GDM1 (cell line): Measurements from ENCODE around the gene CPNE5.
A peak's percentile ranks its signal among the peaks of the same experiment; 100 is the strongest.

Experiments used
- DNase-seq: peaks from one replicate; lab custom pipeline; 2025; lab: John Stamatoyannopoulos, UW

The CPNE5 gene

GRCh38 chr6:36838896-36839748 lies at the start of gene CPNE5:
TSS of gene CPNE5 (minus strand) at chr6:36839444. CDS start at chr6:36839377, 67 bp downstream.
- no peak for DNase-seq

- DNase-seq, result no peak
These were observed 48.9 kb upstream of the CPNE5 start for GRCh38 chr6:36888115-36888643.

DNA sequence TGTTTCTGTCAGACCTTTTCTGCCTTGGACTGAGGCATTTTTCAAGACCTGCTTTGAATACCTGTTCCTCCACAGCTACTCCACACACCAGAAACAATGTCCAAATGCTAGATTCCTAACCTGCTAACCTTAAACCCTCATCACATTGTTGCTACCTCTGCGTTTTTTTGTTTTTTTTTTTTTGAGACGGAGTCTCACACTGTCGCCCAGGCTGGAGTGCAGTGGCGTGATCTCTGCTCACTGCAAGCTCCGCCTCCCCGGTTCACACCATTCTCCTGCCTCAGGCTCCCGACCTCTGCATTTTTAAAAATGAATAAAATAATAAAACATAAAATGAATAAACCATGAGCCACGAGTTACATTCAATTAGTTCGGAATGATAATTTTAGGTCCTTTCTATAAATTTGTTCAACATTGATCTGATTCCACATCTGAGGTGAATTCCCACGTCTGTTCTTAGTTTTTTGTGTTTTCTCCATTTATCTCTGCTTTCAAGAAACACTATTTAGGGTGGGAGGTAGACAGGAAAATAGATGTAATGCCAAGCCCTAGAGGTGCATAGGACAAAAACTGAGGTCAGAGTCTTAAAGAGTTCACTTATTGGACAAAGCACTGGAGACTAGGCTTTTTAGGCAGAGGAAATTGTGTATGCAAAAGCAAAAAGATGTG lies 47.8 kb upstream of the CPNE5 start:
- DNase-seq, result no peak

- DNase-seq, result peak; percentile 96
These were observed 46.5 kb upstream of the CPNE5 start, which contains the start of gene C6orf89 for GRCh38 chr6:36885461-36886401. TSS of gene C6orf89 (plus strand) at chr6:36885952. CDS start at chr6:36899445, 13,493 bp downstream.

- DNase-seq, result no peak
These were observed 45.4 kb upstream of the CPNE5 start for GRCh38 chr6:36884610-36885009.

DNA sequence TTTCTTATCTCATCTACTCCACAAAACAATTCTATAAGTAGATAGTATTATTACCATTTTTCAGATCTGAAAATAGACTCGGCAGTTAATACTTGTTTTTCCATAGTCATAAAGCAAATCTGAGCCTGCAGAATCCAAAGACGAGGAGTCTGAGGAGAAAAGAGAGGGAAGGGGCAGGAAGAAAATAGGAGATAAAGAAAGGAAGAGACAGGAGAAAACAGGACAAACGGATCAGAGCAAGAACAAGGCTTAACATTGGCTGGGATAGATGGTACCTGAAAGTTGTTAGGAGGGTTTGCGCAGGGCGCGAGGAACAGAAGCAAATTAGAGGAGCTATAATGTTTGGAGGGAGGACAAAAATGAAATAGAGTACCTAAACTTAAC lies 36.0 kb upstream of the CPNE5 start:
- DNase-seq, result no peak

DNA sequence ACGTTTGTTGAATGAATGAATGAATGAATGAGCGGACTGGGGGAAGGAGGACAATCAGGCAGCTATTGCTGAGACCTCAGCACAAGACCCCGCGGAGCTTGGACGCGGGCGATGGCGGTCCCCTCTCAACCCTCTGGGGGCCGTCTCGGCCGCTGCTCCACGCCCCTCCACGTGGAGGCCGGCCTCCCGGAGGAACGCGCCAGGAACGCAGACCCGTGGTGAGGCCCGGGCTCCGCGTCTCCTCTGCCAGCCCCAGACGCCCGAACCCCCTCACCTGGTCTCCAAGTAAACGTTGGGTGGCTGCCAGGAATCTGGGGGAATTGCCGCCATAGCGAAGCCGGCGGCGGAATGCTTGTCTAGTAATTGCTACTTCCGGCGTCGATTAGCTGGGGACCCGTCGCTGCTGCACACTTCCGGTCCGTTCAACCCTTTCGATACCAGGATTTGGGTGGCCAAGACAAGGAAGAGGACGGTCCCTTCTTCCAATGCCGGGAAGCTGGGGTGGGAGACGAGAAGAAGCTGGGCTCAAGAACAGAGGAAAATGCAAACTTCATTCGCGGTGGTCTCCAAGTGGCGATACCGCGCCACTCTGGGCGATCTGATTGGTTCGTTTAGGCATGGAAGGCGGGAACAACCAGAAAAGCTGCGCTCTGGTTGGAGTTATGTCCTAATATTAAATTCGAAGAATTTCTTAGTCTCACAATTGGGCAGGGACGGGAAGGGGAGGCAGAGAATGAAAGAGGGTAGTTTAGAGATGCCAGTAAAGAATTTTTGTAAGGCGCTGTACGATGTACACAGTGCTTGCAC lies 35.4 kb upstream of the CPNE5 start, which contains the start of gene PPIL1:
TSS of gene PPIL1 (minus strand) at position 361 of the 807 bp plus-strand sequence. CDS start at position 330, 31 bp downstream.
- DNase-seq, result peak; percentile 90

- DNase-seq, result no peak
These were observed 34.6 kb upstream of the CPNE5 start for GRCh38 chr6:36873612-36874442.

DNA sequence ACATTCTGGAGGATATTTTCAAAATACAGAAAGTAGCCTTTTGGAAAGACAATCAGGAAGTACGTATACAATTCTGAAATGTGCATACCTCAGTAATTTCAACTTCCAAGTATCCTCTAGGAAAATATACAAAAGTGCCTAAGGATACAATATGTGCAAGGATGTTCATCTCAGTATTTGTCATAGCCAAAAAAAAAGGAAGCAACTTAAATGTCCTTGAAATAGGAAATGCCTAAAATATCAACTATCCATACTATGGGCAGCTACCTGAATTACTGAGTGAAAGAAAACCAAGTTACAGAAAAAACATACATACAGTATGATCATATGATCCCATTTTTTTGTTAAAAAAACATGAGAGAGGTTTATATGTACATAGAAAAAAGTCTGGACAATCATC lies 33.9 kb upstream of the CPNE5 start:
- no peak for DNase-seq

DNA sequence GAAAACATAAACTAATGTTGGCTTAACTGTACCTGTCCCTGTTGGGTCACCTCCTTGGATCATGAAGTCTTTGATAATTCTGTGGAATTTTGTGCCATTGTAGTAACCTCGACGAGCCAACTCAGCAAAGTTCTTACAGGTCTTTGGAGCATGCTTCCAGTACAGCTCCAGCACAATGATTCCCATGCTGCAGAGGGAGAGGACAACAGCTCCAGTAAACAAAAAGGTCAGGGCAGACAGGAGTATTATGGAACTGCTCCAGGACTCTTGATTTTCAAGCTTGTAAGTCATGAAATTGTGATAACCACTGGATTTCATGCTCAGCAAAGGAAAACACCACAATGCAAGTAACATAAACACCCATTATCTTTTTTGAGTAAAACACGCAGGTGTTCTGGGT lies 32.4 kb upstream of the CPNE5 start:
- DNase-seq, result no peak

DNA sequence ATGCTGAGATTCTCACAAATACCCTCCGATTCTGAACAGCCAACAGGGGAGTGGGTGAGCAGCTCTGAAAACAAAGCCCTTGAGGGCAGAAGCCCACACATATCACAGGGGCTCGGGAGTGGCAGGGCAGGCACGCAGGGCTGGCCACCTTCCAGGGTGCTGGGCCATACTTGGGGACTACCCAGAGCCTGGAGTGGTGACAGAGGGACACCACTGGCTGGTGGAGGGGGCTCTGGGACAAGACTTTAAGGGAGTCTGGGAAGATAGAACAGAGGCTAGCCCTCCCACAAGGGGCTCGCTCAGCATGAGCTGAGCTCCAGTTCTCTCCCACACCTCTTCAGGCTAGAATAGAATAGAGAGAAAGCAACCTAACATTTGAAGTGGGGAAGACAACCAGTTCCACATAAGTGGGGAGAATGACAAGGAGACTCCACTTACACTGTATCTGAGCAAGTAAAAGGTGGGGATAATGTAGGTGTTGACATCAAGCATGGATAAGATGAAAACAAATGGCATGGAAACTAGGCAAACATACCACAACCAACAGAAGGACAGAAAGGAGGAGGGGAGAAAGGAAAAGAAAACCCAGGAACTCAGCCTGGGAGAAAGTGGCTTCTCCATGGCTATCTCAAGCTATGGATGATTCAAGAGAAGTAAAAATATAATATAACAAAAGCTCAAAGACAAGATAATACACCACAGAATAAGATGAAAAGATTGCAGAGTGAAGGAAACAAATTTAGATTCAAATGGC lies 28.4 kb upstream of the CPNE5 start:
- no peak for DNase-seq

- no peak for DNase-seq
These were observed 26.6 kb upstream of the CPNE5 start for GRCh38 chr6:36865835-36866234.

GRCh38 chr6:36863670-36864540 lies 24.7 kb upstream of the CPNE5 start:
- DNase-seq, result no peak

DNA sequence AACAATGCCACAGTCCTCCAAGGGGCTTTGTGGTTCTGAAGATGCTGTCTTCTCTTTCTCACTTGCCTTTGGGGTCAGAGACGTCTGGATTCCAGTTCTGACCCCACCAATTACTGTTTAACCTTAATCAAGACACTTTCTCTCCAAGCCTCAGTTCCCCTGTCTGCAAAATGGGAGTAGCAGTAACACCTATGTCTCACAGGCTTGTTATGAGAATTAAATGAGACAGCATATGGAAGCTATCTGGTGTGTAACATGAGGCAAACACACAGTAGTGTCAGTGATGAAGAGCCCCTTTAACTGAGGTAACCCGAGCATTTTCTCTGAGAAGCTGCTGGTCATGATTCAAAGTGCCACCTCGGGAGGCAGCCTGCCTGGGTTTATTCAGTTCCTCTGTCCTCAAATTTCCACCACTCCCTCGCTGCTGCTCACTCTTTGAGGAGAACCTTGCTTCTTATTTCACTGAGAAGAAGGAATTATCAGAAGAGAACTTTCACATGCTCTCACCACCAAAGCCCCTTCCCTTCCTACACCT lies 23.7 kb upstream of the CPNE5 start:
- no peak for DNase-seq

GRCh38 chr6:36862164-36862847 lies 23.1 kb upstream of the CPNE5 start:
- no peak for DNase-seq

- no peak for DNase-seq
These were observed 20.9 kb upstream of the CPNE5 start for GRCh38 chr6:36860126-36860525.

DNA sequence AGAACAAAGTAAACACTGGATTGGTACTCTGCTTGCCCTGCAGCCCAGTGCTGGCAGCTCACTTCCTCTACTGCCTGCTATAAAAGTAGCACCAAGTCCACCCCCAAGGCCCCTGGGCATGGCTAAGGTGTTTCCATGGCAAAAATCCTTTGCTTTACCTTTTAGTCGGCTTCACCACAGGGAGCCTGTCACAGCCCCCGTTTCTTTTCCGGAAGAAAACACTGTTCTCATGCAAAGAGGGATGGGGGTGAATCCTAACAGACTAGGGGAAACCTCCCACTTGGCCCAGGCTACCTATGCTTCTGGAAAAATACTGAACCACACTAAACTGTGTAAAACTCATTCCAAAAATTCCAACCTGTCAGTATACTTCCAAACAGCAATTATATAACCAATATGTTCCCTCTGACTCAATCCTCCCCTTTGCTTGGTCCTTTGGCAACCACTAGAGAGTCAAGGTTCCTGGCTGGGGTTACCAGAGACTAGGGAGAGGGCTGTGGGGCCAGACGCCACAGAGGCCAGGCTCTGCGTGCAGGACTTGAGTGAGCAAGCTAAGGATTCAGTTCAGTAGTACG lies 19.2 kb upstream of the CPNE5 start:
- DNase-seq, result no peak
